GM12878 (cell line): ENCODE measurements around the gene UBR3. TPM values are rescaled to one million over a fixed set of nuclear protein-coding genes. Genes with fewer than 3 reads are reported as not detected.

Source experiments
- ATAC-seq: fragments of 200-7000 bp; cut with Tn5 transposase; 3 replicates; pipeline ENCODE4 v1.9.1; 2020; ENCODE audit warnings: mild to moderate bottlenecking, moderate library complexity
- BruUV-seq: library from RNA; stranded (reverse); fragments of 400-500 nt; replicated peaks from 2 replicates; lab custom pipeline; 2021; lab: Mats Ljungman, UMichigan
- CTCF ChIA-PET: fragments of 300-600 bp; sonication (Branson Sonifier 250); formaldehyde crosslinking; extraction: SDS; loops from one replicate; lab custom pipeline; 2021; ENCODE audit warnings: inconsistent platforms; lab: Yijun Ruan, JAX
- POLR2A ChIA-PET: fragments of 350-600 bp; formaldehyde crosslinking; extraction: SDS; loops from one replicate; lab custom pipeline; 2021; ENCODE audit warnings: inconsistent platforms; lab: Charles Lee
- RAD21 ChIA-PET: fragments of 300-600 bp; sonication (Branson Sonifier 250); formaldehyde crosslinking; loops from one replicate; lab custom pipeline; 2023; ENCODE audit warnings: antibody characterized with exemption; ENCODE audit not compliant: unreplicated experiment; lab: Charles Lee
- SMC1A ChIA-PET: fragments of 300-600 bp; sonication (Branson Sonifier 250); formaldehyde crosslinking; loops from one replicate; lab custom pipeline; 2023; ENCODE audit not compliant: unreplicated experiment, uncharacterized antibody; lab: Charles Lee
- DNase-seq: peaks from one replicate; pipeline ENCODE4 v3.0.0-alpha.2; 2011; ENCODE audit warnings: low read depth, low spot score
- FAIRE-seq: peaks from 3 replicates; lab custom pipeline; 2011; peaks lifted over from hg19 to GRCh38; lab: Jason Lieb, UNC
- H2AFZ ChIP-seq: 2 replicates; pipeline ENCODE4 v1.6.0; 2011; ENCODE audit warnings: low read depth, low read length, control low read depth; ENCODE audit not compliant: control insufficient read depth
- H3K27ac ChIP-seq: 2 replicates; pipeline ENCODE4 v1.5.1; 2011; ENCODE audit warnings: control low read depth; ENCODE audit not compliant: control insufficient read depth, insufficient read depth
- H3K27me3 ChIP-seq, 2 experiments: replicated peaks in 1 of 2; 2 replicates each; pipeline versions ENCODE4 v1.6.0 to v1.6.1; 2011; ENCODE audit warnings: low read length in 1 of 2; ENCODE audit not compliant: control insufficient read depth in 2 of 2, insufficient read depth in 2 of 2
- H3K36me3 ChIP-seq, 2 experiments: 2 replicates each; pipeline ENCODE4 v1.5.1; 2011; ENCODE audit warnings: low read length in 1 of 2; ENCODE audit not compliant: control insufficient read depth in 2 of 2, insufficient read depth in 2 of 2
- H3K4me1 ChIP-seq: 2 replicates; pipeline ENCODE4 v1.6.1; 2011; ENCODE audit warnings: mild to moderate bottlenecking, low read length, moderate library complexity, mixed read lengths; ENCODE audit not compliant: control insufficient read depth, insufficient read depth
- H3K4me2 ChIP-seq: 2 replicates; pipeline ENCODE4 v1.6.0; 2011; ENCODE audit warnings: control low read depth; ENCODE audit not compliant: control insufficient read depth, insufficient read depth
- H3K4me3 ChIP-seq: fragments of 200-600 bp; sonication (generic); 2 replicates; pipeline ENCODE4 v1.5.1; 2016
- H3K79me2 ChIP-seq: 2 replicates; pipeline ENCODE4 v1.6.0; 2011; ENCODE audit warnings: low read length; ENCODE audit not compliant: control insufficient read depth, insufficient read depth
- H3K9ac ChIP-seq: 2 replicates; pipeline ENCODE4 v1.8.0; 2011; ENCODE audit warnings: low read length, control low read depth, mixed read lengths; ENCODE audit not compliant: control insufficient read depth, insufficient read depth
- H3K9me3 ChIP-seq: replicated peaks from 3 replicates; pipeline ENCODE4 v1.5.1; 2011; ENCODE audit warnings: mild to moderate bottlenecking, low read length; ENCODE audit not compliant: control insufficient read depth, insufficient read depth
- H4K20me1 ChIP-seq: 2 replicates; pipeline ENCODE4 v1.6.0; 2011; ENCODE audit not compliant: control insufficient read depth, insufficient read depth
- DPF2 ChIP-seq: fragments of 450-650 bp; IDR thresholded peaks from 2 replicates; pipeline ENCODE4 v1.6.1; 2017; ENCODE audit warnings: mild to moderate bottlenecking
- E2F8 ChIP-seq: fragments of 450-650 bp; IDR thresholded peaks from 2 replicates; pipeline ENCODE4 v1.6.1; 2018; ENCODE audit warnings: mild to moderate bottlenecking, low read depth, moderate library complexity; ENCODE audit not compliant: partially characterized antibody
- EED ChIP-seq: sonication (generic); IDR thresholded peaks from 2 replicates; pipeline ENCODE4 v1.6.1; 2016; ENCODE audit warnings: antibody characterized with exemption, low read depth
- FOXM1 ChIP-seq: IDR thresholded peaks from 2 replicates; pipeline ENCODE4 v1.6.1; 2012; ENCODE audit warnings: low read depth, mild to moderate bottlenecking, inconsistent platforms, low read length, moderate library complexity
- JUNB ChIP-seq: IDR thresholded peaks from 2 replicates; pipeline ENCODE4 v1.6.1; 2016; ENCODE audit warnings: antibody characterized with exemption, mild to moderate bottlenecking
- PBX3 ChIP-seq: IDR thresholded peaks from 2 replicates; pipeline ENCODE4 v1.6.1; 2011; ENCODE audit warnings: mild to moderate bottlenecking, low read depth, low read length, moderate library complexity; ENCODE audit not compliant: insufficient replicate concordance
- TAF1 ChIP-seq: IDR thresholded peaks from 2 replicates; pipeline ENCODE4 v1.6.1; 2011; ENCODE audit warnings: mild to moderate bottlenecking, low read depth, low read length, borderline replicate concordance
- WGBS: methylation state at CpG from one replicate; pipeline ENCODE4 v1.1.6; 2016; ENCODE audit warnings: low lambda C conversion rate; ENCODE audit not compliant: insufficient replicate concordance, insufficient coverage; ENCODE audit errors: missing lambda C conversion rate; 5-methylcytosine and 5-hydroxymethylcytosine counted together
- in situ Hi-C: fragments of 300-500 bp; cut with MboI; formaldehyde crosslinking; loops from 9 replicates; pipeline ENCODE4 v1.14.3; 2018; ENCODE audit warnings: mixed read lengths
- intact Hi-C: fragments of 100-400 bp; cut with micrococcal nuclease; formaldehyde crosslinking; loops from one replicate; pipeline ENCODE4 v1.14.2; 2022; ENCODE audit not compliant: unreplicated experiment
- polyA plus RNA-seq, 11 experiments: library from polyadenylated mRNA; depleted of rRNA in 4 of 11; unstranded in 6 of 11; stranded (reverse) in 5 of 11; fragments of >200 nt; fragmentation: Nextera tagmentation in 4 of 11; fragmentation: Illumina TruSeq in 1 of 11; extraction: Ambion mirVana in 4 of 11; extraction: Trizol in 1 of 11; gene quantifications; 1 replicate in 1 of 11; 2 replicates in 10 of 11; pipeline versions ENCODE4 v1.2.1 to v1.2.3, GENCODE V29; 2011 to 2016; ENCODE audit warnings: inconsistent platforms in 2 of 11, missing spikeins in 2 of 11, low read depth in 1 of 11
- total RNA-seq, 4 experiments: library from RNA; depleted of rRNA in 3 of 4; stranded (reverse); fragments of >200 nt in 3 of 4; fragmentation: Illumina TruSeq in 1 of 4; extraction: Trizol in 1 of 4; gene quantifications; 2 replicates each; pipeline versions ENCODE4 v1.2.1 to v1.2.3, GENCODE V29; 2013 to 2021
- TF ChIP-seq, protein P1 (sequence below): IDR thresholded peaks from 2 replicates; pipeline ENCODE4 v1.6.1; 2012; ENCODE audit warnings: mild to moderate bottlenecking, low read depth, low read length

Gene UBR3
- total and polyA plus RNA-seq, 10 of the 15 experiments (the other 5 are each of a cell fraction or from before 2014, with no cell fraction given), result 3.8 to 22.9 (median 11.2) TPM

DNA sequence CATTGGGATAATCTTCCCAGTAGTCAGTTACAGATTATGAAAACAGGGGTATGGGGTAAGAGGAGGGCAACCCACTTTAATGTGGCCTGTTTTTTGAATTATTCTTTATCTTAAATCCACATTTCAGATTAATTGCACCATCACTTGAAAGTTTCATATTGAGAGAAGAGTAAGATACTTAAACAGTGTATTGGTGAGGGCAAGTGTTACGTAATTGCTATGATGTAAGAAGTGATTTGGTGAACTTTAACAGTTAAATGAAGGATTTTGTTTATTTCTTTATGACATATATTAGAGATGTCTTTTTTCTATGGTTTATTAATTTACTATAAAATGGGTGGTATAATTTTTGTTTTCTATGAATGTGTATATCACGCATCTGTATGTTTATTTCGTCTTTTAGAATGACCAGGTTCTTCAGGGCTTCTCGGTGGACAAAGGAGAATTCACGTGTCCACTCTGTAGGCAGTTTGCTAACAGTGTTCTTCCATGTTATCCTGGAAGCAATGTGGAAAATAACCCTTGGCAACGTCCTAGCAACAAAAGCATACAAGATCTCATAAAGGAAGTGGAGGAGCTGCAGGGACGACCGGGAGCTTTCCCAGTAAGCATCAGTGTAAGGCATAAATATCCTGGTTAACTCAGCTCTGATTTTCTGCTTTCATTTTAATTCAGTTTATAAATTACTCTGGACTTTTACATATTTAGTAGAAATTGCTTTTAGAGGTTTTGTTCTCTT lies 179.5 kb downstream of the UBR3 start (continued):
- TF ChIP-seq, protein P1, sequence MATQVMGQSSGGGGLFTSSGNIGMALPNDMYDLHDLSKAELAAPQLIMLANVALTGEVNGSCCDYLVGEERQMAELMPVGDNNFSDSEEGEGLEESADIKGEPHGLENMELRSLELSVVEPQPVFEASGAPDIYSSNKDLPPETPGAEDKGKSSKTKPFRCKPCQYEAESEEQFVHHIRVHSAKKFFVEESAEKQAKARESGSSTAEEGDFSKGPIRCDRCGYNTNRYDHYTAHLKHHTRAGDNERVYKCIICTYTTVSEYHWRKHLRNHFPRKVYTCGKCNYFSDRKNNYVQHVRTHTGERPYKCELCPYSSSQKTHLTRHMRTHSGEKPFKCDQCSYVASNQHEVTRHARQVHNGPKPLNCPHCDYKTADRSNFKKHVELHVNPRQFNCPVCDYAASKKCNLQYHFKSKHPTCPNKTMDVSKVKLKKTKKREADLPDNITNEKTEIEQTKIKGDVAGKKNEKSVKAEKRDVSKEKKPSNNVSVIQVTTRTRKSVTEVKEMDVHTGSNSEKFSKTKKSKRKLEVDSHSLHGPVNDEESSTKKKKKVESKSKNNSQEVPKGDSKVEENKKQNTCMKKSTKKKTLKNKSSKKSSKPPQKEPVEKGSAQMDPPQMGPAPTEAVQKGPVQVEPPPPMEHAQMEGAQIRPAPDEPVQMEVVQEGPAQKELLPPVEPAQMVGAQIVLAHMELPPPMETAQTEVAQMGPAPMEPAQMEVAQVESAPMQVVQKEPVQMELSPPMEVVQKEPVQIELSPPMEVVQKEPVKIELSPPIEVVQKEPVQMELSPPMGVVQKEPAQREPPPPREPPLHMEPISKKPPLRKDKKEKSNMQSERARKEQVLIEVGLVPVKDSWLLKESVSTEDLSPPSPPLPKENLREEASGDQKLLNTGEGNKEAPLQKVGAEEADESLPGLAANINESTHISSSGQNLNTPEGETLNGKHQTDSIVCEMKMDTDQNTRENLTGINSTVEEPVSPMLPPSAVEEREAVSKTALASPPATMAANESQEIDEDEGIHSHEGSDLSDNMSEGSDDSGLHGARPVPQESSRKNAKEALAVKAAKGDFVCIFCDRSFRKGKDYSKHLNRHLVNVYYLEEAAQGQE, result no peak
- TF ChIP-seq PBX3, result no peak
- TF ChIP-seq EED, result no peak

DNA sequence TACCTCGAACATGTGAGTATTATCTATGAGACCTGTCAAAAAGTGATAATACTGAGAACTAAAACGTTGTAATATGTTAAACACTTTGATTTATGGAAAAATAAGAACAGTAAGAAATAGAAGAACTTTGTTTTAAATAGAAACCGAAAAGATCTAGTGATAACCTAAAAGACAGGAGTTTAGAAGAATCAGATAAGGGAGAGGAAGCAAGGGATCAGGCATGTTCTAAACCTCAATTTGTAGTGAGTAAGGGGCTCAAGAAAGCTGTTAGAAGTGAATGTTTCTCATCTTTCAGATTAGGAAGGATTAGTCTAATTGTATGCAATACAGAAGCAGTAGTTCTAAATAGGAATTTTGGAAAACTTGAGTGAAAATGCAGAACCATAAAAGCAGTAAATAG lies 182.0 kb downstream of the UBR3 start:
- intact Hi-C loops (no loop called here), in situ Hi-C loops (no loop called here)
- no peak overlapping the region for H3K27ac ChIP-seq
- DNase-seq (no peak), ATAC-seq (no peak), FAIRE-seq (no peak)
- TF ChIP-seq JUNB, result no peak
- TF ChIP-seq DPF2, result no peak
- TF ChIP-seq E2F8, result no peak
- TF ChIP-seq TAF1, result no peak
- TF ChIP-seq FOXM1, result no peak
- no peak overlapping the region for H3K4me3 ChIP-seq
- H3K36me3 ChIP-seq, result peaks cover 0 to 4% of the 10 kb centered on the region in 2 experiments; a peak in 1 of 4 replicates
- H3K9me3 ChIP-seq, result no peaks in the 10 kb centered on the region
- RAD21 ChIA-PET, result no interaction called here
- no peaks in the 10 kb centered on the region for H3K79me2 ChIP-seq
- no peaks in the 10 kb centered on the region for H3K27me3 ChIP-seq
- CTCF ChIA-PET, result no interaction called here
- SMC1A ChIA-PET, result no interaction called here
- POLR2A ChIA-PET, result no interaction called here
- 98% methylated on average over 3 of the region's 3 CpGs for WGBS
- H2AFZ ChIP-seq, result no peak overlapping the region
- H3K9ac ChIP-seq, result no peak overlapping the region
- no TSS peak for BruUV-seq
- H4K20me1 ChIP-seq, result no peaks in the 10 kb centered on the region
- H3K4me2 ChIP-seq, result no peak overlapping the region
- H3K4me1 ChIP-seq, result no peaks in the 10 kb centered on the region
